B cell (primary cell): ENCODE data around the gene ADAR. TPM values are rescaled to one million over a fixed set of nuclear protein-coding genes. Genes with fewer than 3 reads are reported as not detected.

Experiments
- ATAC-seq: fragments of 200-7000 bp; cut with Tn5 transposase; one replicate; pipeline ENCODE4 v1.10.0; 2021; ENCODE audit warnings: low read depth, mild to moderate bottlenecking, moderate number of reproducible peaks, moderate library complexity
- CTCF ChIA-PET: fragments of 350-600 bp; sonication (Branson Sonifier 250); formaldehyde crosslinking; loops from one replicate; lab custom pipeline; 2021; ENCODE audit warnings: antibody characterized with exemption, inconsistent platforms; lab: Charles Lee
- POLR2A ChIA-PET: fragments of 350-600 bp; sonication (Branson Sonifier 250); formaldehyde crosslinking; loops from one replicate; lab custom pipeline; 2021; ENCODE audit warnings: antibody characterized with exemption; lab: Charles Lee
- DNase-seq: peaks from one replicate; pipeline ENCODE4 v3.0.0; 2013
- H2AFZ ChIP-seq: 2 replicates; pipeline ENCODE4 v1.6.1; 2012; ENCODE audit warnings: mild to moderate bottlenecking, low read depth, low read length; ENCODE audit not compliant: insufficient read depth, poor library complexity, severe bottlenecking
- H3K27ac ChIP-seq, 2 donors: 1 replicate in 1 of 2; 2 replicates in 1 of 2; pipeline ENCODE4 v1.5.1; 2012 to 2013; ENCODE audit warnings: low read length in 2 of 2, mild to moderate bottlenecking in 2 of 2, moderate library complexity in 1 of 2
- H3K27me3 ChIP-seq, 4 experiments: fragments of 200-600 bp in 1 of 4; sonication (generic) in 1 of 4; replicated peaks in 1 of 4; 1 replicate in 2 of 4; 2 replicates in 2 of 4; pipeline versions ENCODE4 v1.6.1 to v1.7.0; 2013 to 2016; ENCODE audit warnings: low read length in 3 of 4, mild to moderate bottlenecking in 2 of 4, mixed read lengths in 1 of 4, moderate library complexity in 1 of 4; ENCODE audit not compliant: insufficient read depth in 4 of 4, control insufficient read depth in 3 of 4; ENCODE audit errors: control extremely low read depth in 1 of 4
- H3K36me3 ChIP-seq, 2 experiments: replicated peaks in 1 of 2; 1 replicate in 1 of 2; 2 replicates in 1 of 2; pipeline versions ENCODE4 v1.6.1 to v1.7.1; 2013; ENCODE audit warnings: low read length in 1 of 2; ENCODE audit not compliant: insufficient read depth in 2 of 2, control insufficient read depth in 1 of 2; ENCODE audit errors: control extremely low read depth in 1 of 2, extremely low read depth in 1 of 2
- H3K4me1 ChIP-seq, 2 donors: fragments of 200-600 bp in 1 of 2; sonication (generic) in 1 of 2; 1 replicate in 1 of 2; 2 replicates in 1 of 2; pipeline versions ENCODE4 v1.5.1 to v1.6.1; 2013 to 2017; ENCODE audit warnings: low read length in 2 of 2; ENCODE audit not compliant: control insufficient read depth in 2 of 2, insufficient read depth in 2 of 2
- H3K4me2 ChIP-seq: replicated peaks from 2 replicates; pipeline ENCODE3; 2012; ENCODE audit warnings: mild to moderate bottlenecking, low read depth, low read length; ENCODE audit not compliant: poor library complexity, severe bottlenecking
- H3K4me3 ChIP-seq, 5 experiments: fragments of 200-600 bp in 1 of 5; sonication (generic) in 1 of 5; 1 replicate in 3 of 5; 2 replicates in 2 of 5; pipeline versions ENCODE4 v1.5.1 to v1.7.0; 2011 to 2016; ENCODE audit warnings: low read length in 4 of 5, mild to moderate bottlenecking in 4 of 5, low read depth in 2 of 5, control low read depth in 1 of 5, moderate library complexity in 1 of 5; ENCODE audit not compliant: insufficient read depth in 1 of 5; ENCODE audit errors: control extremely low read depth in 1 of 5, extremely low read depth in 1 of 5
- H3K79me2 ChIP-seq: fragments of 200-600 bp; sonication (generic); one replicate; pipeline ENCODE4 v1.6.0; 2016; ENCODE audit warnings: low read length; ENCODE audit not compliant: control insufficient read depth, insufficient read depth
- H3K9ac ChIP-seq: fragments of 200-600 bp; sonication (generic); 2 replicates; pipeline ENCODE4 v1.6.1; 2017; ENCODE audit warnings: mild to moderate bottlenecking, low read length, moderate library complexity
- H3K9me3 ChIP-seq, 3 donors: one replicate each; pipeline versions ENCODE4 v1.6.1 to v1.7.1; 2013; ENCODE audit warnings: low read length in 2 of 3; ENCODE audit not compliant: control insufficient read depth in 2 of 3, insufficient read depth in 1 of 3; ENCODE audit errors: control extremely low read depth in 1 of 3
- H4K20me1 ChIP-seq: 2 replicates; pipeline ENCODE4 v1.6.0; 2012; ENCODE audit warnings: mild to moderate bottlenecking, low read length; ENCODE audit not compliant: insufficient read depth, control insufficient read depth, poor library complexity, severe bottlenecking
- H3K27ac Mint-ChIP-seq: one replicate; pipeline ENCODE4 v1.8.0; 2021; ENCODE audit warnings: mixed read lengths
- H3K27me3 Mint-ChIP-seq: one replicate; pipeline ENCODE4 v1.8.0; 2021; ENCODE audit warnings: mixed read lengths
- H3K4me1 Mint-ChIP-seq: one replicate; pipeline ENCODE4 v1.8.0; 2021; ENCODE audit warnings: mixed read lengths
- H3K4me3 Mint-ChIP-seq: one replicate; pipeline ENCODE4 v1.8.0; 2021; ENCODE audit warnings: mixed read lengths
- H3K9me3 Mint-ChIP-seq: one replicate; pipeline ENCODE4 v1.8.0; 2022; ENCODE audit warnings: mixed read lengths; ENCODE audit not compliant: insufficient read depth
- CTCF ChIP-seq: fragments of 200-600 bp; IDR thresholded peaks from one replicate; pipeline ENCODE4 v1.8.0; 2022; ENCODE audit warnings: antibody characterized with exemption, mild to moderate bottlenecking
- EZH2 ChIP-seq: IDR thresholded peaks from 2 replicates; pipeline ENCODE4 v1.6.1; 2012; ENCODE audit warnings: borderline replicate concordance, low read depth, mild to moderate bottlenecking, moderate library complexity, low read length; ENCODE audit not compliant: insufficient read depth, poor library complexity, severe bottlenecking
- WGBS: methylation state at CpG from one replicate; pipeline ENCODE4 v1.1.5; 2013; ENCODE audit warnings: missing lambda C conversion rate; ENCODE audit not compliant: insufficient coverage; 5-methylcytosine and 5-hydroxymethylcytosine counted together
- intact Hi-C: fragments of 100-400 bp; cut with micrococcal nuclease; formaldehyde crosslinking; loops from one replicate; pipeline ENCODE4 v1.10.0; 2022
- polyA plus RNA-seq: library from polyadenylated mRNA; depleted of rRNA; stranded (reverse); fragments of >200 nt; gene quantifications from 2 replicates; pipeline ENCODE4 v1.2.3, GENCODE V29; 2012
- total RNA-seq, 2 donors: library from RNA; stranded (reverse); fragments of 120-200 nt in 1 of 2; gene quantifications; 1 replicate in 1 of 2; 2 replicates in 1 of 2; pipeline versions ENCODE4 v1.2.3 to v1.2.4, GENCODE V29; 2013 to 2022

ADAR gene
- total and polyA plus RNA-seq, 2 donors (not counting 1 experiment from before 2014, with no cell fraction given): 64.9 to 241 TPM

- intact Hi-C loops: loop anchor here (1.0 to 5.0 kb wide), 3 partner anchors 18 to 704 kb away; partner anchors contain the start of genes ADAR and GATAD2B
- peak overlapping the region; percentile 91 for H2AFZ ChIP-seq
- CTCF ChIA-PET: interaction anchor here (0.7 to 2.6 kb wide), 5 partner anchors 66 to 458 kb away, joined by 3 to 7 read pairs (median 3); partner anchors contain the start of gene PBXIP1
- H3K27ac ChIP-seq: peak overlapping the region; percentile 94 to 98
- POLR2A ChIA-PET: interaction anchor here (0.6 to 1.4 kb wide), 3 partner anchors 18 to 252 kb away, joined by 3 to 5 read pairs (median 5); partner anchors contain the start of gene ADAR
- WGBS: 8% methylated on average over 7 of the region's 10 CpGs
- Mint-ChIP-seq H3K27ac (peak overlapping the region; percentile 99), H3K4me1 (peaks cover 39% of the 10 kb centered on the region), H3K27me3 (no peaks in the 10 kb centered on the region), H3K4me3 (peak overlapping the region; percentile 94), H3K9me3 (peaks cover 4% of the 10 kb centered on the region)
- H3K9me3 ChIP-seq: peaks cover 0 to 2% (median 0%) of the 10 kb centered on the region in 3 donors
- H3K4me3 ChIP-seq: peak overlapping the region; percentile 59 to 94 (median 88)
- TF ChIP-seq CTCF: no peak
- TF ChIP-seq EZH2: no peak
- H3K9ac ChIP-seq: peak overlapping the region; percentile 87
- H4K20me1 ChIP-seq: peaks cover 25% of the 10 kb centered on the region
- peaks cover 63% of the 10 kb centered on the region for H3K79me2 ChIP-seq
- peaks cover 8 to 12% of the 10 kb centered on the region in 2 donors for H3K4me1 ChIP-seq
- DNase-seq (no peak), ATAC-seq (no peak)
- peak overlapping the region; percentile 92 for H3K4me2 ChIP-seq
- no peaks in the 10 kb centered on the region for H3K27me3 ChIP-seq
- H3K36me3 ChIP-seq: peaks cover 0 to 4% of the 10 kb centered on the region in 2 experiments
Observed at GRCh38 chr1:154626456-154627256, 18.7 kb upstream of the ADAR start.
